K562 (cell line): ENCODE measurements around the gene CPTP. TPM values are rescaled to one million over a fixed set of nuclear protein-coding genes. Genes with fewer than 3 reads are reported as not detected.

Source experiments
- C11orf30 ChIP-seq: fragments of 450-650 bp; IDR thresholded peaks from 2 replicates; pipeline ENCODE4 v1.6.1; 2016; ENCODE audit warnings: low read depth, mild to moderate bottlenecking
- HEY1 ChIP-seq: fragments of 250-450 bp; sonication (Bioruptor Pico); IDR thresholded peaks from 2 replicates; pipeline ENCODE4 v1.5.0; 2020; ENCODE audit warnings: mild to moderate bottlenecking, moderate library complexity, borderline replicate concordance
- HMGN3 ChIP-seq: IDR thresholded peaks from 2 replicates; pipeline ENCODE4 v1.6.1; 2011; ENCODE audit warnings: borderline replicate concordance, low read depth, mild to moderate bottlenecking, mixed read lengths, low read length; ENCODE audit not compliant: insufficient read length; ENCODE audit errors: extremely low read depth
- POLR2G ChIP-seq: fragments of 200-400 bp; formaldehyde crosslinking; IDR thresholded peaks from 2 replicates; pipeline ENCODE4 v1.6.1; 2017; ENCODE audit warnings: low read depth, mild to moderate bottlenecking, antibody characterized with exemption, low read length, moderate library complexity
- TOE1 ChIP-seq, 2 experiments: fragments of 450-650 bp in 1 of 2; sonication (generic) in 1 of 2; formaldehyde crosslinking in 1 of 2; IDR thresholded peaks; 2 replicates each; pipeline versions ENCODE4 v1.7.1 to v1.8.0; 2016 to 2022; ENCODE audit warnings: borderline replicate concordance in 2 of 2, mild to moderate bottlenecking in 2 of 2, antibody characterized with exemption in 1 of 2, inconsistent platforms in 1 of 2, low read depth in 1 of 2, missing genetic modification reagents in 1 of 2, moderate library complexity in 1 of 2
- ZC3H4 ChIP-seq: sonication (generic); formaldehyde crosslinking; IDR thresholded peaks from 2 replicates; pipeline ENCODE4 v1.9.0; 2021; ENCODE audit warnings: missing genetic modification reagents, borderline replicate concordance
- polyA plus RNA-seq, 8 experiments: library from polyadenylated mRNA; depleted of rRNA in 4 of 8; stranded (reverse) in 5 of 8; unstranded in 3 of 8; fragments of >200 nt; fragmentation: Nextera tagmentation in 2 of 8; fragmentation: Illumina TruSeq in 1 of 8; extraction: Ambion mirVana in 2 of 8; extraction: Trizol in 1 of 8; gene quantifications; 2 replicates each; pipeline versions ENCODE4 v1.2.1 to v1.2.3, GENCODE V29; 2011 to 2014; ENCODE audit warnings: inconsistent platforms in 1 of 8, missing spikeins in 1 of 8
- total RNA-seq, 7 experiments: library from RNA; depleted of rRNA in 6 of 7; stranded (reverse); fragments of >200 nt in 6 of 7; fragmentation: Illumina TruSeq in 2 of 7; extraction: Trizol in 2 of 7; gene quantifications; 2 replicates each; pipeline versions ENCODE4 v1.2.1 to v1.2.3, GENCODE V29; 2011 to 2021; ENCODE audit warnings: low replicate concordance in 1 of 7
- TF ChIP-seq, protein P1 (sequence below): fragments of 250-450 bp; sonication (Bioruptor Pico); IDR thresholded peaks from 2 replicates; pipeline ENCODE4 v1.9.0; 2021; ENCODE audit warnings: mild to moderate bottlenecking, inconsistent platforms
- TF ChIP-seq, protein P2 (sequence below): fragments of 450-650 bp; IDR thresholded peaks from 2 replicates; pipeline ENCODE4 v1.7.0; 2016; ENCODE audit warnings: borderline replicate concordance
- TF ChIP-seq, protein P3 (sequence below): sonication (generic); formaldehyde crosslinking; IDR thresholded peaks from 2 replicates; pipeline ENCODE4 v1.8.0; 2022; ENCODE audit warnings: mild to moderate bottlenecking, missing genetic modification reagents
- TF ChIP-seq, protein P4 (sequence below), 2 experiments: fragments of 450-650 bp; formaldehyde crosslinking in 1 of 2; IDR thresholded peaks; 2 replicates each; pipeline versions ENCODE4 v1.4.0 to v1.6.1; 2014 to 2020; ENCODE audit warnings: mild to moderate bottlenecking in 2 of 2, borderline replicate concordance in 1 of 2, low read depth in 1 of 2

CPTP gene
- total and polyA plus RNA-seq, 9 of the 15 experiments (the other 6 are each of a cell fraction or from before 2014, with no cell fraction given) = 0.11 to 25.8 (median 3.5) TPM

DNA sequence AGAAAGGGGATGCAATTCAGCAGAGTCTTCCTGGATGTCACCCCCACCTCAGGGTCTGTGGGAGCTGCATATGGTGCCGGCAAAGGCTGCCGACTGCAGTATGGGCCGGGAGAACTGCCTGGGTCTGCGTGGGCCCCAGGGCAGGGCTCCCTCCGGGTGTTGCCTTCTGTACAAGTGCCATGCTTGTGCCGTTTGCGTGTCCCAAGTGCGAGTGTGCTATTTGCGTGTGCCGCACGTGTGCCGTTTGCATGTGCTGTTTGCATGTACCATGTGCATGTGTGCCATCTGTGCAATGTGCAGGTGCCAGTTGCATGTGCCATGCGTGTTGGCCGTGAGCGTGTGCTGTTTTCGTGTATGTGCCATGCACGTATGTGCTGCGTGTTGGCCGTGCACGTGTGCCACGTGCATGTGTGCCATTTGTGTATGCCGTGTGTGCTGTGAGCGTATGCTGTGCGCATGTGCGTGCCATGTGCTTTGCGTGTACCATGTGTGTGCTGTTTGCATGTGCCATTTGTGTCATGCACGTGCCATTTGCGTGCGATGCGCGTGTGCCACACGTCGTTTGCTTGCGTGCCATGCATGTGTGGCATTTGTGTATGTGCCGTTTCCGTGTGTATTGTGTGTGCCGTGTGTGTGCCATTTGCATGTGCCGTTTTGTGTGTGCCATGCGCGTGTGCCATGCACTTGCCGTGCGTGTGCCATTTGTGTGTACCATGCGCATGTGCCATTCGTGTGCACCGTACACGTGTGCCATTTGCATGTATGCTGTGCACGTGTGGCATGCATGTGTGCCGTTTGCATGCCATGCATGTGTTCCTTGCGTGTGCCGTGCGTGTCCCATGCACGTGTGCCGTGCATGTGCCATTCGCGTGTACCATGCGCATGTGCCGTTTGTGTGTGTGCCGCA lies 5.0 kb downstream of the CPTP start (continued):
- TF ChIP-seq, protein P1, sequence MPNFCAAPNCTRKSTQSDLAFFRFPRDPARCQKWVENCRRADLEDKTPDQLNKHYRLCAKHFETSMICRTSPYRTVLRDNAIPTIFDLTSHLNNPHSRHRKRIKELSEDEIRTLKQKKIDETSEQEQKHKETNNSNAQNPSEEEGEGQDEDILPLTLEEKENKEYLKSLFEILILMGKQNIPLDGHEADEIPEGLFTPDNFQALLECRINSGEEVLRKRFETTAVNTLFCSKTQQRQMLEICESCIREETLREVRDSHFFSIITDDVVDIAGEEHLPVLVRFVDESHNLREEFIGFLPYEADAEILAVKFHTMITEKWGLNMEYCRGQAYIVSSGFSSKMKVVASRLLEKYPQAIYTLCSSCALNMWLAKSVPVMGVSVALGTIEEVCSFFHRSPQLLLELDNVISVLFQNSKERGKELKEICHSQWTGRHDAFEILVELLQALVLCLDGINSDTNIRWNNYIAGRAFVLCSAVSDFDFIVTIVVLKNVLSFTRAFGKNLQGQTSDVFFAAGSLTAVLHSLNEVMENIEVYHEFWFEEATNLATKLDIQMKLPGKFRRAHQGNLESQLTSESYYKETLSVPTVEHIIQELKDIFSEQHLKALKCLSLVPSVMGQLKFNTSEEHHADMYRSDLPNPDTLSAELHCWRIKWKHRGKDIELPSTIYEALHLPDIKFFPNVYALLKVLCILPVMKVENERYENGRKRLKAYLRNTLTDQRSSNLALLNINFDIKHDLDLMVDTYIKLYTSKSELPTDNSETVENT (CRISPR knock-in tag) = peak; percentile 10; the same call in 1 of the 2 replicates
- TF ChIP-seq, protein P2, sequence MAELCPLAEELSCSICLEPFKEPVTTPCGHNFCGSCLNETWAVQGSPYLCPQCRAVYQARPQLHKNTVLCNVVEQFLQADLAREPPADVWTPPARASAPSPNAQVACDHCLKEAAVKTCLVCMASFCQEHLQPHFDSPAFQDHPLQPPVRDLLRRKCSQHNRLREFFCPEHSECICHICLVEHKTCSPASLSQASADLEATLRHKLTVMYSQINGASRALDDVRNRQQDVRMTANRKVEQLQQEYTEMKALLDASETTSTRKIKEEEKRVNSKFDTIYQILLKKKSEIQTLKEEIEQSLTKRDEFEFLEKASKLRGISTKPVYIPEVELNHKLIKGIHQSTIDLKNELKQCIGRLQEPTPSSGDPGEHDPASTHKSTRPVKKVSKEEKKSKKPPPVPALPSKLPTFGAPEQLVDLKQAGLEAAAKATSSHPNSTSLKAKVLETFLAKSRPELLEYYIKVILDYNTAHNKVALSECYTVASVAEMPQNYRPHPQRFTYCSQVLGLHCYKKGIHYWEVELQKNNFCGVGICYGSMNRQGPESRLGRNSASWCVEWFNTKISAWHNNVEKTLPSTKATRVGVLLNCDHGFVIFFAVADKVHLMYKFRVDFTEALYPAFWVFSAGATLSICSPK = no peak
- TF ChIP-seq TOE1 (IDR thresholded peaks at IDR 0.05; ENCODE audit: borderline replicate concordance) (no peak), TOE1 (CRISPR knock-in tag; IDR thresholded peaks at IDR 0.05; ENCODE audit: borderline replicate concordance, low read depth) (0 out of 2 replicates have a peak, but pooled peaks have one; percentile 43), HMGN3 (peak; percentile 16), HEY1 (CRISPR knock-in tag) (no peak), POLR2G (peak; percentile 82), ZC3H4 (peak; percentile 66; the same call in 1 of the 2 replicates), C11orf30 (no peak)
- TF ChIP-seq, protein P3, sequence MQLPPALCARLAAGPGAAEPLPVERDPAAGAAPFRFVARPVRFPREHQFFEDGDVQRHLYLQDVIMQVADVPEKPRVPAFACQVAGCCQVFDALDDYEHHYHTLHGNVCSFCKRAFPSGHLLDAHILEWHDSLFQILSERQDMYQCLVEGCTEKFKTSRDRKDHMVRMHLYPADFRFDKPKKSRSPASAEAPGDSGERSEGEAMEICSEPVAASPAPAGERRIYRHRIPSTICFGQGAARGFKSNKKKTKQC (CRISPR knock-in tag) = 0 out of 2 replicates have a peak, but pooled peaks have one; percentile 41
- TF ChIP-seq, protein P4, sequence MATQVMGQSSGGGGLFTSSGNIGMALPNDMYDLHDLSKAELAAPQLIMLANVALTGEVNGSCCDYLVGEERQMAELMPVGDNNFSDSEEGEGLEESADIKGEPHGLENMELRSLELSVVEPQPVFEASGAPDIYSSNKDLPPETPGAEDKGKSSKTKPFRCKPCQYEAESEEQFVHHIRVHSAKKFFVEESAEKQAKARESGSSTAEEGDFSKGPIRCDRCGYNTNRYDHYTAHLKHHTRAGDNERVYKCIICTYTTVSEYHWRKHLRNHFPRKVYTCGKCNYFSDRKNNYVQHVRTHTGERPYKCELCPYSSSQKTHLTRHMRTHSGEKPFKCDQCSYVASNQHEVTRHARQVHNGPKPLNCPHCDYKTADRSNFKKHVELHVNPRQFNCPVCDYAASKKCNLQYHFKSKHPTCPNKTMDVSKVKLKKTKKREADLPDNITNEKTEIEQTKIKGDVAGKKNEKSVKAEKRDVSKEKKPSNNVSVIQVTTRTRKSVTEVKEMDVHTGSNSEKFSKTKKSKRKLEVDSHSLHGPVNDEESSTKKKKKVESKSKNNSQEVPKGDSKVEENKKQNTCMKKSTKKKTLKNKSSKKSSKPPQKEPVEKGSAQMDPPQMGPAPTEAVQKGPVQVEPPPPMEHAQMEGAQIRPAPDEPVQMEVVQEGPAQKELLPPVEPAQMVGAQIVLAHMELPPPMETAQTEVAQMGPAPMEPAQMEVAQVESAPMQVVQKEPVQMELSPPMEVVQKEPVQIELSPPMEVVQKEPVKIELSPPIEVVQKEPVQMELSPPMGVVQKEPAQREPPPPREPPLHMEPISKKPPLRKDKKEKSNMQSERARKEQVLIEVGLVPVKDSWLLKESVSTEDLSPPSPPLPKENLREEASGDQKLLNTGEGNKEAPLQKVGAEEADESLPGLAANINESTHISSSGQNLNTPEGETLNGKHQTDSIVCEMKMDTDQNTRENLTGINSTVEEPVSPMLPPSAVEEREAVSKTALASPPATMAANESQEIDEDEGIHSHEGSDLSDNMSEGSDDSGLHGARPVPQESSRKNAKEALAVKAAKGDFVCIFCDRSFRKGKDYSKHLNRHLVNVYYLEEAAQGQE (IDR thresholded peaks at IDR 0.05; ENCODE audit: borderline replicate concordance) = no peak
- TF ChIP-seq, protein P4 (CRISPR knock-in tag; IDR thresholded peaks at IDR 0.05; ENCODE audit: low read depth) = 0 out of 2 replicates have a peak, but pooled peaks have one; percentile 35
